CD4-positive, alpha-beta T cell treated with Interleukin-15 for 1 hour (primary cell): Measurements from ENCODE around the gene HSD17B10.
"Not testable (repeated sequence)": the region's sequence is repeated elsewhere in the genome, so short reads cannot be mapped to it uniquely, and the experiment has no call there.

ENCODE experiments used
- DNase-seq: peaks from one replicate; pipeline ENCODE4 v3.0.0-alpha.2; 2020

Gene HSD17B10

DNA sequence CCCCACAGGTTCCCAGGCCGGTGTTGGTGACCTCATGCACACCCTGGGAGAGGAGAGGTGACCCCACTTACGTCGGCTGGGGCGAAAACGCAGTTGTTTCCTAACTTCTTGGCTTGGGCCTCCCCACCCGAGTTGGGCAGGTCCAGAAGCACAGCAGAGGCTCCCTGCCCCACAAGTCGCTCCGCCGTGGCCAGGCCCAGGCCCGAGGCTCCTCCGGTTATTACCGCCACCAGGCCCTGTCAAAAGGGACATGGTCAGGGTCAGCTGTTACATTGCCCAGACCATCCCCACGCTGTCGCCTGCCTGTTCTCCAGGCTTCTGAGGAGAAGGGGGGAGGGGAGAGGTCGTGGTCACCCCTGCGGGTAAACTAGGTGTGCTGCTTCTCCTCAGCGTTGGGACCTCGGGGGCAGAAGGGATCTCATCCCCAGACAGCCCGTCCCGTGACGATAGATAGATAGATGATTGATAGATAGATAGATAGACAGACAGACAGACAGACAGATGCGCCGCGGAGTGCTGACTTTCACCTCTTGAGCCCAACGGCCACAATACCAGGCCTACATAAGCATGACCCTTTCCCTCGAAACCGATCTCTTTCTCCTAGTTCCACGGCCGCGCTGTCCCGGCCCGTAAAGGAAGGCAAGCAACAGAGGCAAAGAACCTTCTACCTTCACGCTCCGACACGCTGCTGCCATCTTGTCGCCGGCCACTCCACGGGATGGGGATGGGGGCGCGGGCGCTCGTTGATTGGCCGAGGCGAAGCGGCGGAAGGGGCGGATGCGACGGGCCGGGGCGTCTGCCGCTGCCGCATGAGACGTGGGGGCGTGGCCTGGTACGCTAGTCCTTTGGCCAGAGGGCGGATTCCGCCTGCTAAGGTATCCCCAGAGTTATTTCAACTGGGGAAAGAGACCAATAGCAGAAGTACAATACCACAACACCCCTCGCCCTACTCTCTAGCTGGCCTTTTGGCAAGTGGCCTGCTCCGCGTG, at the start of gene HSD17B10:
HSD17B10 (minus strand) TSS at position 720 of the 989 bp plus-strand sequence; CDS start at position 695, 25 bp downstream.
- DNase-seq, result peak; percentile 88

GRCh38 chrX:53483416-53483815, 49.2 kb upstream of the HSD17B10 start:
- DNase-seq, result no peak

GRCh38 chrX:53481816-53482465, 47.8 kb upstream of the HSD17B10 start:
- DNase-seq, result peak; percentile 36

DNA sequence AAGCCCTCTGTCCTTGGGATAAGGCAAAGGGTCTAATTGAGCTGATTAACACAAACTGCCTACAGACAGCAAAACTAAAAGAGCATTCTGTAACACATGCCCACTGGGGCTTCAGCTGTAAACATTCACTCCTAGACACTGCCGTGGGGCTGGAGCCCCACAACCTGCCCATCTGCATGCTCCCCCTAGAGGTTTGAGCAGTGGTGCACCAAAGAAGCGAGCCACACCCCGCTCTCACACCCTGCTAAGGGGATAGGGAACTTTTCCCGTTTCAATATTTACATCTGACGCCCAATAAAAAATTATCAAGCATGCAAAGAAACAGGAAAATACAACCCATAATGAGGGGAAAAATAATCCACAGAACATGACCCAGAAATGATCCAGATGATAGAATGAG, 46.9 kb upstream of the HSD17B10 start:
- no peak for DNase-seq

GRCh38 chrX:53479301-53479700, 45.1 kb upstream of the HSD17B10 start:
- DNase-seq, result no peak

GRCh38 chrX:53476371-53476770, 42.2 kb upstream of the HSD17B10 start:
- no peak for DNase-seq

- no peak for DNase-seq
These were observed 40.5 kb upstream of the HSD17B10 start for GRCh38 chrX:53474707-53475106.

DNA sequence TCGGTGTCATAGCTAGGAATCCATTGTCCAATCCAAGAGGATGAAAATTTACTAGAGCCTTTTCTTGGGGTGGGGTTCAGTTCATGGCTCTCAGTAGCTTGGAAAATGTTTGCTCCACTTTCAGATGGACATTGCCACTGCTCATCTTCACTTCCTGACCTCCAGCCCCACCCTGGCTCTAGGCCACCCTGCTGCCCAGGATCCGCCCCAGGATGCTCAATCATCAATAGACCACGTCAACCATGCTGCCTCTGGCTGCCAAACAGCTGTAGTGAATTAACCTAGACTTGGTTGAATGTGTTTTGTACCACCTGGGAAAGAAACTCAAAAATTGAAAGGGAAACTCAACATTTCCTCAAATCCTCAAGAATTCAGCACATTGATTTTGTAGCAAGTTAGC, 37.2 kb upstream of the HSD17B10 start:
- DNase-seq, result no peak

DNA sequence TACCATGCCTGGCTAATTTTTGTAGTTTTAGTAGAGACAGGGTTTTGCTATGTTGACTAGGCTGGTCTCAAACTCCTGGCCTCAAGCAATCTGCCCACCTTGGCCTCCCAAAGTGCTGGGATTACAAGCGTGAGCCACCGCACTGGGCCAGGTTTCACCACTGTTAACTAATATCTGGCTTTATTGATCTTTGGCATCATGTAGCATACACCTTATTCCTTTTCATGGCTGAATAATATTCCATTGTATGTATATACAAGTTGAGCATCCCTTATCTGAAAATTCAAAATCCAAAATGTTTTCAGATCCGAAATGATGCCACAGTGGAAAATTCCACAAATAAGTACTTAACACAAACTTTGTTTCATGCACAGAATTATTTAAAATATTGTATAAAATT, 34.5 kb upstream of the HSD17B10 start:
- DNase-seq, result not testable (repeated sequence)

- DNase-seq, result no peak
These were observed 23.9 kb upstream of the HSD17B10 start for GRCh38 chrX:53458082-53458481.

DNA sequence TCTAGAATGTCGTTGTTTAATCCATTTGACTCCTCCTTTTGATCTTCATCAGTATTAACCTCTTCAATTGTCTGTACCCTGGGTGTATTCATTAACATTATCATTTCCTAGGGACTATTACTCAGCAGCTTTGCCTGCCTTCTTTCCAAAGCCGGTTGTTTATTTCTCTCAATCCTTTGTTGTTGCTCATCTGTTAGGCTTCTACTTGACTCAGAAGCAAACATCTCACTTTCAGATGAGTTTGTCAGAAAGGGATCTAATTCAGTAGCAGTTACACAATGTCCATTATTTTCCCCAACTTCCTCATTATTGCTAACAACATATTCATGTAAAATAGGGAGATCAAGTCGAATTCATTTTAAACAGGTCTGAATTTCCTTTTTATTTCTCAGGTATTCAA, 22.1 kb upstream of the HSD17B10 start:
- no peak for DNase-seq

DNA sequence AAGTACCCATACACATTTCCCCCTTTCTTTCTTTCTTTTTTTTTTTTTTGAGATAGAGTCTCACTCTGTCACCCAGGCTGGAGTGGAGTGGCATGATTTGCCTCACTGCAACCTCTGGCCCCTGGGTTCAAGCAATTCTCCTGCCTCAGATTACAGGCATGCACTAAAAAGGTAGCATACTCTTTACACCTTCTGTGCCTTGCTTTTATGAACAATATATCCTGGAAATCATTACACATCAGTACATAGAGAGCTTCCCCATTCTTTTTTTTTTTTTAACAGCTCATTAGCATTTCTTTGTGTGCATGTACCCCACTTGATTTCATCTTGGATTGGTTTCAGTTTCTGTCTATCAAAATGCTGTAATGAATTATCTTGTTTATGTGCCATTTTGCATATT, 18.6 kb upstream of the HSD17B10 start:
- DNase-seq, result no peak

DNA sequence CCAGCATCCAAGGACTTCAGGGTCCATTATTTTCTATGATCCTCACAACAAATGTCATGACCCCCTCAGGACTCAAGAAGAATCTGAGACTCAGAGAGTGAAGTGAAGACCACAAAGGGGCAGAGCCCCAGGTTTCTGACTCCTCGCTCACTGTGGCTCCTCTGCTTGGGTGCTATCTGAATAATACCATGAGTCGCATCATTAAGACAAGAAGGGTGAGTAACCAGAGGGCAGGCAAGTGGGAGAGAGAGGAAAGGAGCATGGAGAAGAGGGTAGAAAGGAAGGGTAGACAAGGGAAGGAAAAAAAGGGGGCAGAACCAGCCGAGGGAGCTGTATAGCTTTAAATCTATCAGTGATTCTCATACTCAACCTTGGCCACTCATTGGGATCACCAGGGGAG, 15.5 kb upstream of the HSD17B10 start:
- no peak for DNase-seq

DNA sequence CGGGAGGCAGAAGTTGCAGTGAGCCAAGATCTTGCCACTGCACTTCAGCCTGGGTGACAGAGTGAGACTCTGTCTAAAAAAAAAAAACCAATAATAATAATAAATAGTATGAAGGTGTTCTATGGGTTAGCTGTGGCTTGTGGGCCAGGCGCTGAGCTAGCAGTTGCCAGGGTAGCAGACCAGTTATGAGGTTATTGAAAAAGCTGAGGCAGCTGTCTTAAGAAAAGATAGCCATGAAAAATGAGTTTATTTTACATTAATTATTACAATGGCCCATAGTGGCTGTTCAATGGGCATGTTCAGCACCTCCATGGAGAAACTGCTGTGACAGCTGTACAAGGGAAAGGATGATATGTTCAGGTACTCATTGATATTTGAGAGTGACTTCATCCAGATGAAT, 13.3 kb upstream of the HSD17B10 start:
- no peak for DNase-seq

GRCh38 chrX:53445977-53446376, 11.8 kb upstream of the HSD17B10 start:
- peak; percentile 38 for DNase-seq

DNA sequence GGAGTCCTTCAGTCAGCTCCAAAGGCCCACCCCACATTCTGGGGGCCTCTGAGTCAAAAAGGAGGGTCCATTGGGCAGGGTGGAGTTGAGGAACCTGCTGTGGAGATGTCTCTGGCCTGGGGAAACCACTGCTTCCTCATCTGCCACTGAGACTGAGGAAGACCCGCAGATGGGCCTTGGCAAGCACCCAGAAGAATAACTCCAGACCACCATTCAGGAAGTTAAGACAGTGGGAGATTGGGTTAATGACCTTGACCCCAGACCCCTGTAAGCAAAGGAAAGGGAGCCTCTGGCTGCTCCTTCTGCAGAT, 8.1 kb upstream of the HSD17B10 start:
- no peak for DNase-seq

GRCh38 chrX:53441531-53442321, 7.6 kb upstream of the HSD17B10 start:
- peak; percentile 85 for DNase-seq

- DNase-seq, result peak; percentile 63
These were observed 6.7 kb upstream of the HSD17B10 start for GRCh38 chrX:53440621-53441517.

GRCh38 chrX:53440101-53440500, 5.9 kb upstream of the HSD17B10 start:
- DNase-seq, result no peak

- DNase-seq, result no peak
These were observed 4.7 kb upstream of the HSD17B10 start for GRCh38 chrX:53438832-53439230.

GRCh38 chrX:53438174-53438831, 4.1 kb upstream of the HSD17B10 start:
- no peak for DNase-seq

DNA sequence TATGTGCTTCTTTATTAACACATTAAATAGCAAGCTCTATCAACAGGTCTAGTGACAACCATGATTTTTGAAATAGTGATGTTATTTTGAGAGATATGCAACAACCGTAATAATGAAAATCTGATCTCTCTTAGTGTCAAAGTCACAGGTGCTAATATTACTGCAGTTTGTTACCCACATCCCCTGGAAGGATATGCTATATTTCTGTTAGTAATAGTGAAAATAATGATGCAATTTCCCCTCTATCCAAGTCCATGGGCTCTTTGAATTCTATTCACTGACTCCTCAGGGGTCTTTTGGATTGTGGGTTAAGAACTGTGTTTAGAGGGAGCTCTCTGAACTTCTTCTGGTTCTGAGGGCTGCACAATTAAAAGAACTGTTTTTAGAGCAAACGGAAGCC, 3.0 kb upstream of the HSD17B10 start:
- no peak for DNase-seq
